Right renal cortex interstitium (tissue), 3 donors: Measurements from ENCODE around the gene NUSAP1. TPM values are rescaled to one million over a fixed set of nuclear protein-coding genes. Genes with fewer than 3 reads are reported as not detected.
"Not testable (repeated sequence)": the region's sequence is repeated elsewhere in the genome, so short reads cannot be mapped to it uniquely, and the experiment has no call there.

Experiments
- DNase-seq, 3 donors: peaks; one replicate each; pipeline ENCODE4 v3.0.0-alpha.2; 2013; ENCODE audit warnings: low read depth in 3 of 3, low spot score in 2 of 3
- polyA plus RNA-seq, 3 donors: library from polyadenylated mRNA; unstranded; fragments of 120-200 nt; gene quantifications; one replicate each; pipeline ENCODE4 v1.2.1, GENCODE V29; 2013; ENCODE audit not compliant: insufficient read length in 3 of 3

NUSAP1 gene
- polyA plus RNA-seq, 3 donors = 94.7 to 112 (median 98.3) TPM

DNA sequence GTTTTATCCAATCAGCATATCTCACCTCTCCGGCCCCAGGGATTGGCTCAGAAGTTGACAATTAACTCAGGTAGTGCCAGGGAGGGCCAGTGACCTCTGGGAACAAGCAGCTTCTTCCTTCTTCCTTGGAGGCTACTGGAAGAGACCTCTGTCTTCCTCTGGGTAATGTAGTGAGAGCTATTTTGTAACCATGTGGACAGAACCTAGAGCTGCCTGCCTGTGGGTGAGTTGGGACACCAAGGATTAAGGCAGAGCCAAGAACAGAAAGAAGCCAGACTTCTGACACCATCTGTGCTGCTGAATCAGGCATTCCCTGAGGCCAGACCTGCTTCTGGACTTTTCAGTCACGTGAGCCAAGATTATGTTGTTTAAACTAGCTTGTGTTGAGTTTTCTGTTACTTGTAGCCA, 75.6 kb downstream of the NUSAP1 start:
- DNase-seq = no peak

- no peak for DNase-seq
Observed at GRCh38 chr15:41411031-41411430, 78.3 kb downstream of the NUSAP1 start.

GRCh38 chr15:41411441-41411840, 78.8 kb downstream of the NUSAP1 start:
- DNase-seq = no peak

DNA sequence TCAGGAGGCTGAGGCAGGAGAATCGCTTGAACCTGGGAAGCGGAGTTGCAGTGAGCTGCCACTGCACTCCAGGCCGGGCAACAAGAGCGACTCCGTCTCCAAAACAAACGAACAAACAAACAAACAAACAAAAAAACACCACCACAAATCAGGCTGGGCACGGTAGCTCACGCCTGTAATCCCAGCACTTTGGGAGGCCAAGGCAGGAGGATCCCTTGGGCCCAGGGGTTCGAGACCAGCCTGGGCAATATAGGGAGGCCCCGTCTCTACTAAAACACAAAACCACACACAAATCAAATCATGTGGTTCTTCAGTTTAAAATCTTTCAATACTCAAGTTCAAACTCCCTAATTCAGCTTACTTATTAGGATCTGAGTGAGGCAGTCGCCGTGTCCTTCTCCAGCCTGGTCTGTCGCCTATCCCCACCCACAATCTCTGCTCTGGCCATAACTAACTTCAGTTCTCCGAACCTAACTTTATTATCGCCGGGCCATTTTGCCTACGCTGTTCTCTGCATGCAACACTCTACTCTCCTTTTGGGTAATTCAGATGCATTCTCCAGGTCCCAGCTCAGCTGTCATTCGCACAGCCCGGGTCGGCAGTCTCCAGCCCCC, 83.6 kb downstream of the NUSAP1 start:
- DNase-seq = no peak

- DNase-seq = peak; percentile 80 to 85 (median 81)
Observed at GRCh38 chr15:41416742-41417417, 84.2 kb downstream of the NUSAP1 start, which contains the start of gene RTF1. RTF1 (plus strand) TSS chr15:41417095; CDS start chr15:41417116, 21 bp downstream.

- peak in 2 of 3 donors; percentile 12 to 13 for DNase-seq
Observed at GRCh38 chr15:41417418-41418195, 84.9 kb downstream of the NUSAP1 start.

- no peak for DNase-seq
Observed at GRCh38 chr15:41423979-41424659, 91.4 kb downstream of the NUSAP1 start.

- no peak for DNase-seq
Observed at GRCh38 chr15:41424809-41425208, 92.1 kb downstream of the NUSAP1 start.

DNA sequence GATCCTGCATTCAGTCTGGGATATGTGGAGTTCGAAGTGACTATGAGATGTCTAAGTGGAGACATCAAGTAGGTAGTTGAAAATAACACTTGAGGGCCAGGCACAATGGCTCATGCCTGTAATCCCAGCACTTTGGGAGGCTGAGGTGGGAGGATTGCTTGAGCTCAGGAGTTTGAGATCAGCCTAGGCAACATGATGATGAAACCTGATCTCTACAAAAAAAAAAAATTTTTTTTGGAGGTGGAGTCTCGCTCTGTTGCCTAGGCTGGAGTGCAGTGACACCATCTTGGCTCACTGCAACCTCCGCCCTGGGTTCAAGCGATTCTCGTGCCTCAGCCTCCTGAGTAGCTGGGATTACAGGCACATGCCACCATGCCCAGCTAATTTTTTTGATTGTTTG, 93.2 kb downstream of the NUSAP1 start:
- not testable (repeated sequence) for DNase-seq

GRCh38 chr15:41429003-41429890, 96.6 kb downstream of the NUSAP1 start:
- DNase-seq = no peak

Other genes with a start within 250 kb of the NUSAP1 start
- gene INO80, start 216.6 kb upstream of the NUSAP1 start, polyA plus RNA-seq = 10 to 100 TPM; 23.4 to 25.8 (median 23.5) TPM
- not detected for gene EXD1, start 102.1 kb upstream of the NUSAP1 start, polyA plus RNA-seq
- gene CHP1, start 101.6 kb upstream of the NUSAP1 start, polyA plus RNA-seq = 10 to 100 TPM; 59.4 to 69.7 (median 62.5) TPM
- 10 to 100 TPM in 1 of 3 donors, 1 to 10 TPM in 2; 8.8 to 10.3 (median 9.0) TPM for gene OIP5, start 290 bp upstream of the NUSAP1 start, polyA plus RNA-seq
- gene NDUFAF1, start 69.6 kb downstream of the NUSAP1 start, polyA plus RNA-seq = 10 to 100 TPM; 26.0 to 28.2 (median 27.2) TPM
- gene RTF1, start 84.2 kb downstream of the NUSAP1 start, polyA plus RNA-seq = 10 to 100 TPM; 67.2 to 70.0 (median 67.6) TPM
- gene ITPKA, start 161.0 kb downstream of the NUSAP1 start, polyA plus RNA-seq = under 1 TPM; 0.42 to 0.68 (median 0.50) TPM
- gene LTK, start 180.9 kb downstream of the NUSAP1 start, polyA plus RNA-seq = 1 to 10 TPM; 1.4 to 1.6 (median 1.5) TPM
- gene RPAP1, start 211.4 kb downstream of the NUSAP1 start, polyA plus RNA-seq = 10 to 100 TPM; 23.6 to 32.7 (median 25.1) TPM
- 100 to 1,000 TPM; 149 to 175 (median 154) TPM for gene TYRO3, start 226.3 kb downstream of the NUSAP1 start, polyA plus RNA-seq